ENCODE measurements around the gene CDK13. TPM values are rescaled to one million over a fixed set of nuclear protein-coding genes. Genes with fewer than 3 reads are reported as not detected.

Gene CDK13
- polyA plus RNA-seq, 2 donors, result 17.1 to 23.4 TPM

GRCh38 chr7:40000734-40001315, 50.8 kb downstream of the CDK13 start:
- peaks cover 0 to 5% of the 10 kb centered on the region in 2 donors for H3K36me3 ChIP-seq (ENCODE audit: control insufficient read depth in 2 of 2, insufficient read depth in 2 of 2, low read length in 1 of 2)
- no peak overlapping the region for H3K27ac ChIP-seq (ENCODE audit: low read depth in 2 of 2, low read length in 1 of 2)
- 86 to 87% methylated on average over 6 of the region's 6 CpGs for WGBS, 2 donors
- H3K9me3 ChIP-seq (ENCODE audit: control insufficient read depth in 2 of 2, insufficient read depth in 1 of 2, low read depth in 1 of 2, low read length in 1 of 2), result no peaks in the 10 kb centered on the region
- no peak overlapping the region for H3K4me3 ChIP-seq (ENCODE audit: low read depth in 1 of 2, low read length in 2 of 2)
- no peaks in the 10 kb centered on the region for H3K27me3 ChIP-seq (ENCODE audit: control insufficient read depth in 1 of 2, insufficient read depth in 2 of 2, low read length in 2 of 2)
- no peaks in the 10 kb centered on the region for H3K4me1 ChIP-seq (ENCODE audit: control insufficient read depth in 2 of 2, insufficient read depth in 2 of 2, low read length in 1 of 2)

DNA sequence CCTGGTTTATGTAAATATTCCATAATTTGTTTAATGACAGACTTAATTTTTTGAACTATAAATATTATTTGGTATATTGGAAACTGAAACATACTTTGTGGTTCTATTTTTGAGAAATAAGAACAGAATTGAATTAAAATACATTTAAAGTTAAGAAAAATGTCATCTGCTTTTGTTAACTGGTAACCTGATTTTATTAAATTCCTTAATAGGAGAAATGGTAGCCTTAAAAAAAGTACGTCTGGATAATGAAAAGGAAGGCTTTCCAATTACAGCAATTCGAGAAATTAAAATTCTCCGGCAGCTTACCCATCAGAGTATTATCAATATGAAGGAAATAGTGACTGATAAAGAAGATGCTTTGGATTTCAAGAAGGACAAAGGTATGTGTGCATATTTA, 51.6 kb downstream of the CDK13 start:
- Histone ChIP-seq H3K4me3 (ENCODE audit: low read depth in 1 of 2, low read length in 2 of 2) (no peak overlapping the region), H3K27me3 (ENCODE audit: control insufficient read depth in 1 of 2, insufficient read depth in 2 of 2, low read length in 2 of 2) (no peaks in the 10 kb centered on the region), H3K4me1 (ENCODE audit: control insufficient read depth in 2 of 2, insufficient read depth in 2 of 2, low read length in 1 of 2) (no peaks in the 10 kb centered on the region), H3K9me3 (ENCODE audit: control insufficient read depth in 2 of 2, insufficient read depth in 1 of 2, low read depth in 1 of 2, low read length in 1 of 2) (no peaks in the 10 kb centered on the region), H3K27ac (ENCODE audit: low read depth in 2 of 2, low read length in 1 of 2) (no peak overlapping the region), H3K36me3 (ENCODE audit: control insufficient read depth in 2 of 2, insufficient read depth in 2 of 2, low read length in 1 of 2) (peaks cover 0 to 5% of the 10 kb centered on the region in 2 donors)
- 92 to 98% methylated on average over 3 of the region's 3 CpGs for WGBS, 2 donors

DNA sequence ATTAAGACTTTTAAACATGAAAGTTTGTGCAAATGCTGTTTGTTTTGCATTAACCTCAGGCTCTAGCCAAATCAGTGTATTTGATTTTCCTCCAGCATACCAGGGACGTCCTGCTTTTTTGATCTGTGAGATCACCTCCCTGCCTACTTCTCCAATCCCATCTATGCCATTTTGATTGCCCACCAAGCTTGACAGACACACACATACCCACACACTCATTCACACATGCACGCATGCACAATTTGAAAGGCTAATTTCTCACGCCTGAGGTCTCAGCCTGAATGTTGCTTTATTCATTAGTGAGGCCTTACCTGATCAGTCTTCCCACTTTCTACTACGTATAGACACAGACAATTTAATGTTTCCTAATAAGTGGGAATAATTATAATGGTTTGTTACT, 53.5 kb downstream of the CDK13 start:
- Histone ChIP-seq H3K27ac (ENCODE audit: low read depth in 2 of 2, low read length in 1 of 2) (no peak overlapping the region), H3K9me3 (ENCODE audit: control insufficient read depth in 2 of 2, insufficient read depth in 1 of 2, low read depth in 1 of 2, low read length in 1 of 2) (no peaks in the 10 kb centered on the region), H3K27me3 (ENCODE audit: control insufficient read depth in 1 of 2, insufficient read depth in 2 of 2, low read length in 2 of 2) (no peaks in the 10 kb centered on the region), H3K4me3 (ENCODE audit: low read depth in 1 of 2, low read length in 2 of 2) (no peak overlapping the region), H3K36me3 (ENCODE audit: control insufficient read depth in 2 of 2, insufficient read depth in 2 of 2, low read length in 1 of 2) (peaks cover 0 to 5% of the 10 kb centered on the region in 2 donors), H3K4me1 (ENCODE audit: control insufficient read depth in 2 of 2, insufficient read depth in 2 of 2, low read length in 1 of 2) (no peaks in the 10 kb centered on the region)
- 80 to 83% methylated on average over 4 of the region's 4 CpGs for WGBS, 2 donors

DNA sequence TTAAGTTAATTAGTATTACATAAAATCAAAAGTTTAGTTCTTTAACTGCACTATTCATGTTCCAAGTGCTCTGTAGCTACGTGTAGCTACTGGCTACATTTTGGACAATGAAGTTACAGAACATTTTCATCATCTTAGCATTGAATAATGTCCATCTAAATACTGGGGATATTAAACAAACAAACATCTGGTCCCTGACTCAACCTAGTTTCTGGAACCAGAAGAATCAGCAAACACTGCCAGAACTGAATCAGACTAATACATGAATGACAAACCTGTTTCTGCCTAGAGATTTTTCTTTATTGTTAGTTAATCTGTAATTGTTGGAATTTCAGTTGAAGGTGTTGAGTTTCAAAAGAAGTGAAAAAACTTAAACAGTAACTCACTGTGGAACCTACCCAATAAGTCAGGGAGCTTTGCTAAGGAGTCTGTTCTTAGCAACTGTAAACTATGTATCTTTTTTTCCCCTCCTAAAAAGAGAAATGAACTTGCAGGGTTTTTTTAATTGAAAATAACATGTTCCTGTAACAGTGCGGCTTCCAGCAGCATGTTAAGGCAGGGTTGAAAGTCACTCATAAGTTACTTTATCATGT, 58.3 kb downstream of the CDK13 start:
- H3K27ac ChIP-seq (ENCODE audit: low read depth in 2 of 2, low read length in 1 of 2), result no peak overlapping the region
- no peaks in the 10 kb centered on the region for H3K4me1 ChIP-seq (ENCODE audit: control insufficient read depth in 2 of 2, insufficient read depth in 2 of 2, low read length in 1 of 2)
- no peaks in the 10 kb centered on the region for H3K27me3 ChIP-seq (ENCODE audit: control insufficient read depth in 1 of 2, insufficient read depth in 2 of 2, low read length in 2 of 2)
- no peak overlapping the region for H3K4me3 ChIP-seq (ENCODE audit: low read depth in 1 of 2, low read length in 2 of 2)
- H3K36me3 ChIP-seq (ENCODE audit: control insufficient read depth in 2 of 2, insufficient read depth in 2 of 2, low read length in 1 of 2), result peaks cover 0 to 5% of the 10 kb centered on the region in 2 donors
- no peaks in the 10 kb centered on the region for H3K9me3 ChIP-seq (ENCODE audit: control insufficient read depth in 2 of 2, insufficient read depth in 1 of 2, low read depth in 1 of 2, low read length in 1 of 2)
- 35 to 53% methylated on average over 2 of the region's 2 CpGs for WGBS, 2 donors

DNA sequence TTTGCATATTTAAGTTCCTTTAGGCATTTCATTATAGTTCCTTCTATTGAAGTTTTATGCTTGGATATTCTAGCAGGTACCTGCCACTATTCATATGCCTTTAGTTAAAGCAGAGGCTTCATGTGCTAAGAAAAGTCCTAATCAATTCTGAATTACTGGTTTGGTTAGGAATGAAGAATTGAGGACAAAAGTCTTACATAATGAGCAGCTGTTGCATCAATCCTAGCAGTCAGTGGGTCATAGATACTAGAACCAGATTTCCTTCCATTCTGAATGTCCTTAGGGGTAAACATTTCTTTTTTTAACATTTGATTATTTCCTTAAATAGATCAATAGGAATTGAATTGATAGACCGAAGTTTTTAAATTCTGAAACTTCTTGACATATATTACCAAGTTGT, 59.2 kb downstream of the CDK13 start:
- no peak overlapping the region for H3K4me3 ChIP-seq (ENCODE audit: low read depth in 1 of 2, low read length in 2 of 2)
- WGBS, 2 donors, result 80 to 94% methylated on average over 1 of the region's 1 CpG
- no peaks in the 10 kb centered on the region for H3K27me3 ChIP-seq (ENCODE audit: control insufficient read depth in 1 of 2, insufficient read depth in 2 of 2, low read length in 2 of 2)
- no peaks in the 10 kb centered on the region for H3K9me3 ChIP-seq (ENCODE audit: control insufficient read depth in 2 of 2, insufficient read depth in 1 of 2, low read depth in 1 of 2, low read length in 1 of 2)
- H3K36me3 ChIP-seq (ENCODE audit: control insufficient read depth in 2 of 2, insufficient read depth in 2 of 2, low read length in 1 of 2), result peaks cover 0 to 3% of the 10 kb centered on the region in 2 donors
- H3K4me1 ChIP-seq (ENCODE audit: control insufficient read depth in 2 of 2, insufficient read depth in 2 of 2, low read length in 1 of 2), result no peaks in the 10 kb centered on the region
- no peak overlapping the region for H3K27ac ChIP-seq (ENCODE audit: low read depth in 2 of 2, low read length in 1 of 2)

- Histone ChIP-seq H3K27me3 (ENCODE audit: control insufficient read depth in 1 of 2, insufficient read depth in 2 of 2, low read length in 2 of 2) (no peaks in the 10 kb centered on the region), H3K36me3 (ENCODE audit: control insufficient read depth in 2 of 2, insufficient read depth in 2 of 2, low read length in 1 of 2) (peaks cover 0 to 3% of the 10 kb centered on the region in 2 donors), H3K4me1 (ENCODE audit: control insufficient read depth in 2 of 2, insufficient read depth in 2 of 2, low read length in 1 of 2) (no peaks in the 10 kb centered on the region), H3K27ac (ENCODE audit: low read depth in 2 of 2, low read length in 1 of 2) (no peak overlapping the region), H3K9me3 (ENCODE audit: control insufficient read depth in 2 of 2, insufficient read depth in 1 of 2, low read depth in 1 of 2, low read length in 1 of 2) (no peaks in the 10 kb centered on the region), H3K4me3 (ENCODE audit: low read depth in 1 of 2, low read length in 2 of 2) (no peak overlapping the region)
- 79 to 85% methylated on average over 4 of the region's 4 CpGs for WGBS, 2 donors
These were observed 64.3 kb downstream of the CDK13 start for GRCh38 chr7:40014376-40014775.

- Histone ChIP-seq H3K27ac (ENCODE audit: low read depth in 2 of 2, low read length in 1 of 2) (no peak overlapping the region), H3K36me3 (ENCODE audit: control insufficient read depth in 2 of 2, insufficient read depth in 2 of 2, low read length in 1 of 2) (no peaks in the 10 kb centered on the region), H3K9me3 (ENCODE audit: control insufficient read depth in 2 of 2, insufficient read depth in 1 of 2, low read depth in 1 of 2, low read length in 1 of 2) (no peaks in the 10 kb centered on the region), H3K4me1 (ENCODE audit: control insufficient read depth in 2 of 2, insufficient read depth in 2 of 2, low read length in 1 of 2) (no peaks in the 10 kb centered on the region), H3K27me3 (ENCODE audit: control insufficient read depth in 1 of 2, insufficient read depth in 2 of 2, low read length in 2 of 2) (no peaks in the 10 kb centered on the region), H3K4me3 (ENCODE audit: low read depth in 1 of 2, low read length in 2 of 2) (no peak overlapping the region)
- 23 to 28% methylated on average over 4 of the region's 4 CpGs for whole genome bisulfite sequencing, 2 donors
These were observed 65.8 kb downstream of the CDK13 start for GRCh38 chr7:40015790-40016296.

- no peaks in the 10 kb centered on the region for H3K27me3 ChIP-seq (ENCODE audit: control insufficient read depth in 1 of 2, insufficient read depth in 2 of 2, low read length in 2 of 2)
- 80 to 85% methylated on average over 4 of the region's 4 CpGs for WGBS, 2 donors
- no peak overlapping the region for H3K27ac ChIP-seq (ENCODE audit: low read depth in 2 of 2, low read length in 1 of 2)
- no peaks in the 10 kb centered on the region for H3K9me3 ChIP-seq (ENCODE audit: control insufficient read depth in 2 of 2, insufficient read depth in 1 of 2, low read depth in 1 of 2, low read length in 1 of 2)
- no peaks in the 10 kb centered on the region for H3K4me1 ChIP-seq (ENCODE audit: control insufficient read depth in 2 of 2, insufficient read depth in 2 of 2, low read length in 1 of 2)
- no peaks in the 10 kb centered on the region for H3K36me3 ChIP-seq (ENCODE audit: control insufficient read depth in 2 of 2, insufficient read depth in 2 of 2, low read length in 1 of 2)
- H3K4me3 ChIP-seq (ENCODE audit: low read depth in 1 of 2, low read length in 2 of 2), result no peak overlapping the region
These were observed 69.5 kb downstream of the CDK13 start for GRCh38 chr7:40019558-40019957.

DNA sequence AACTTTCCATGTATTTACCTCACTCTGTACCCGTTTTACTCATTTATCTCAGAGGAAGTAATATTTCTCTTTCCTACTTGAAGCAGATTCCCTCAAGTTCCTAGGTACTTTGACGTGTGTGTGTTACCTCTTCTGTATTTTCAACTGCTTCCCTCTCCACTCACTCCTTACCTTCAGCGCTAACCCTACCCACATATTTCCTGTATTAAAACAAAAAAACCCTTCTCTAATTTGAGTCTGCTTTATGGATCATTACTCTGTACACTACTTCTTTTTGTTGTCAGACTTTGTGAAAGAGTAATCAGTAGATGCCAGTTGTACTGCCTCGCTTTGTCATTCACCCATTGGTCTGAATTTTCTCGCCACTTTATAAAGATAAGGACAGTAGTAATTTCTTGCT, 74.0 kb downstream of the CDK13 start:
- Histone ChIP-seq H3K4me1 (ENCODE audit: control insufficient read depth in 2 of 2, insufficient read depth in 2 of 2, low read length in 1 of 2) (no peaks in the 10 kb centered on the region), H3K36me3 (ENCODE audit: control insufficient read depth in 2 of 2, insufficient read depth in 2 of 2, low read length in 1 of 2) (no peaks in the 10 kb centered on the region), H3K4me3 (ENCODE audit: low read depth in 1 of 2, low read length in 2 of 2) (no peak overlapping the region), H3K27ac (ENCODE audit: low read depth in 2 of 2, low read length in 1 of 2) (no peak overlapping the region), H3K9me3 (ENCODE audit: control insufficient read depth in 2 of 2, insufficient read depth in 1 of 2, low read depth in 1 of 2, low read length in 1 of 2) (no peaks in the 10 kb centered on the region), H3K27me3 (ENCODE audit: control insufficient read depth in 1 of 2, insufficient read depth in 2 of 2, low read length in 2 of 2) (no peaks in the 10 kb centered on the region)
- 87 to 91% methylated on average over 5 of the region's 5 CpGs for WGBS, 2 donors

DNA sequence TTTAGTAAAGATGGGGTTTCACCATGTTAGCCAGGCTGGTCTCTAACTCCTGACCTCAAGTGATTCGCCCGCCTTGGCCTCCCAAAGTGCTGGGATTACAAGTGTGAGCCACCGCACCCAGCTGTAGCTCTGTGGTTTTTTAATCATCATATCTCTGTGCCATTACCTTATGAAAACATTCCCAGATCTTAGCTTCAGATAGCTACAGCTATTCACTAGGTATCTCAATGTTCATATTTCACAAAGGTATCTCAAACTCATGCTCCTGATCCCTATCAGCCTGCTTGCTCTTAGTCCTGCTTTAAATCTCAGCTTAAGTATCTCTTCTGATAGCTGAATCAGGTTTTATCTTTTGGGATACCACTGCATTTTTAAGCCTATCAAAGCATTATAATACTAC, 74.8 kb downstream of the CDK13 start:
- no peaks in the 10 kb centered on the region for H3K36me3 ChIP-seq (ENCODE audit: control insufficient read depth in 2 of 2, insufficient read depth in 2 of 2, low read length in 1 of 2)

More for the DNA sequence above, 74.8 kb downstream of the CDK13 start:
- Histone ChIP-seq H3K27ac (ENCODE audit: low read depth in 2 of 2, low read length in 1 of 2) (no peak overlapping the region), H3K9me3 (ENCODE audit: control insufficient read depth in 2 of 2, insufficient read depth in 1 of 2, low read depth in 1 of 2, low read length in 1 of 2) (no peaks in the 10 kb centered on the region), H3K4me3 (ENCODE audit: low read depth in 1 of 2, low read length in 2 of 2) (no peak overlapping the region), H3K27me3 (ENCODE audit: control insufficient read depth in 1 of 2, insufficient read depth in 2 of 2, low read length in 2 of 2) (no peaks in the 10 kb centered on the region), H3K4me1 (ENCODE audit: control insufficient read depth in 2 of 2, insufficient read depth in 2 of 2, low read length in 1 of 2) (no peaks in the 10 kb centered on the region)
- 95 to 98% methylated on average over 3 of the region's 3 CpGs for WGBS, 2 donors

All from esophagus (tissue), 2 donors.